GM12878 (cell line): ENCODE measurements around the gene TRMU.

Experiments
- EP300 ChIP-seq, 2 experiments: fragments of 150-350 bp in 1 of 2; IDR thresholded peaks; 2 replicates each; pipeline ENCODE4 v1.6.1; 2011 to 2012; ENCODE audit warnings: low read depth in 2 of 2, low read length in 2 of 2, borderline replicate concordance in 1 of 2, improper control_type of control experiment in 1 of 2, inconsistent platforms in 1 of 2; ENCODE audit not compliant: control insufficient read depth in 1 of 2
- EZH2 ChIP-seq: IDR thresholded peaks from 2 replicates; pipeline ENCODE4 v1.6.1; 2012; ENCODE audit warnings: low read depth, mild to moderate bottlenecking, control low read depth, inconsistent platforms, low read length, borderline replicate concordance; ENCODE audit not compliant: control insufficient read depth
- MYC ChIP-seq: IDR thresholded peaks from 2 replicates; pipeline ENCODE4 v1.6.1; 2011; ENCODE audit warnings: mild to moderate bottlenecking, low read length, moderate library complexity, inconsistent platforms; ENCODE audit not compliant: insufficient read depth, insufficient replicate concordance, insufficient read length, severe bottlenecking
- POLR2AphosphoS5 ChIP-seq: IDR thresholded peaks from 2 replicates; pipeline ENCODE4 v1.6.1; 2011; ENCODE audit warnings: mild to moderate bottlenecking, low read length, inconsistent platforms
- TF ChIP-seq, protein P1 (sequence below), 3 experiments: IDR thresholded peaks in 2 of 3; conservative IDR thresholded peaks in 1 of 3; 2 replicates each; pipeline ENCODE4 v1.5.1; 2011; ENCODE audit warnings: low read depth in 3 of 3, low read length in 3 of 3, mild to moderate bottlenecking in 3 of 3, control low read depth in 2 of 3, moderate library complexity in 2 of 3, inconsistent platforms in 1 of 3, mixed read lengths in 1 of 3; ENCODE audit not compliant: control insufficient read depth in 2 of 3, insufficient read depth in 1 of 3; ENCODE audit errors: extremely low read depth in 1 of 3
- TF ChIP-seq, protein P2 (sequence below): fragments of 450-650 bp; IDR thresholded peaks from 2 replicates; pipeline ENCODE4 v1.6.1; 2016; ENCODE audit warnings: mild to moderate bottlenecking

GRCh38 chr22:46373921-46374662 is 38.6 kb downstream of the TRMU start:
- TF ChIP-seq, protein P1, sequence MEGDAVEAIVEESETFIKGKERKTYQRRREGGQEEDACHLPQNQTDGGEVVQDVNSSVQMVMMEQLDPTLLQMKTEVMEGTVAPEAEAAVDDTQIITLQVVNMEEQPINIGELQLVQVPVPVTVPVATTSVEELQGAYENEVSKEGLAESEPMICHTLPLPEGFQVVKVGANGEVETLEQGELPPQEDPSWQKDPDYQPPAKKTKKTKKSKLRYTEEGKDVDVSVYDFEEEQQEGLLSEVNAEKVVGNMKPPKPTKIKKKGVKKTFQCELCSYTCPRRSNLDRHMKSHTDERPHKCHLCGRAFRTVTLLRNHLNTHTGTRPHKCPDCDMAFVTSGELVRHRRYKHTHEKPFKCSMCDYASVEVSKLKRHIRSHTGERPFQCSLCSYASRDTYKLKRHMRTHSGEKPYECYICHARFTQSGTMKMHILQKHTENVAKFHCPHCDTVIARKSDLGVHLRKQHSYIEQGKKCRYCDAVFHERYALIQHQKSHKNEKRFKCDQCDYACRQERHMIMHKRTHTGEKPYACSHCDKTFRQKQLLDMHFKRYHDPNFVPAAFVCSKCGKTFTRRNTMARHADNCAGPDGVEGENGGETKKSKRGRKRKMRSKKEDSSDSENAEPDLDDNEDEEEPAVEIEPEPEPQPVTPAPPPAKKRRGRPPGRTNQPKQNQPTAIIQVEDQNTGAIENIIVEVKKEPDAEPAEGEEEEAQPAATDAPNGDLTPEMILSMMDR (IDR thresholded peaks at IDR 0.05 in 2 of 3, conservative IDR thresholded peaks at IDR 0.05 in 1 of 3; ENCODE audit: control insufficient read depth in 2 of 3, extremely low read depth in 1 of 3, insufficient read depth in 1 of 3, low read depth in 3 of 3, low read length in 3 of 3) = no peak
- TF ChIP-seq MYC (no peak), EP300 (IDR thresholded peaks at IDR 0.05; ENCODE audit: borderline replicate concordance in 1 of 2, control insufficient read depth in 1 of 2, low read depth in 2 of 2, low read length in 2 of 2) (no peak), POLR2AphosphoS5 (no peak), EZH2 (no peak)
- TF ChIP-seq, protein P2, sequence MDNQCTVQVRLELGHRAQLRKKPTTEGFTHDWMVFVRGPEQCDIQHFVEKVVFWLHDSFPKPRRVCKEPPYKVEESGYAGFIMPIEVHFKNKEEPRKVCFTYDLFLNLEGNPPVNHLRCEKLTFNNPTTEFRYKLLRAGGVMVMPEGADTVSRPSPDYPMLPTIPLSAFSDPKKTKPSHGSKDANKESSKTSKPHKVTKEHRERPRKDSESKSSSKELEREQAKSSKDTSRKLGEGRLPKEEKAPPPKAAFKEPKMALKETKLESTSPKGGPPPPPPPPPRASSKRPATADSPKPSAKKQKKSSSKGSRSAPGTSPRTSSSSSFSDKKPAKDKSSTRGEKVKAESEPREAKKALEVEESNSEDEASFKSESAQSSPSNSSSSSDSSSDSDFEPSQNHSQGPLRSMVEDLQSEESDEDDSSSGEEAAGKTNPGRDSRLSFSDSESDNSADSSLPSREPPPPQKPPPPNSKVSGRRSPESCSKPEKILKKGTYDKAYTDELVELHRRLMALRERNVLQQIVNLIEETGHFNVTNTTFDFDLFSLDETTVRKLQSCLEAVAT = no peak
